ENCODE data around the gene TMEM213. TPM values are rescaled to one million over a fixed set of nuclear protein-coding genes. Genes with fewer than 3 reads are reported as not detected.

TMEM213 gene
- total RNA-seq, 1 experiment from 2014 or later = 0.11 TPM

DNA sequence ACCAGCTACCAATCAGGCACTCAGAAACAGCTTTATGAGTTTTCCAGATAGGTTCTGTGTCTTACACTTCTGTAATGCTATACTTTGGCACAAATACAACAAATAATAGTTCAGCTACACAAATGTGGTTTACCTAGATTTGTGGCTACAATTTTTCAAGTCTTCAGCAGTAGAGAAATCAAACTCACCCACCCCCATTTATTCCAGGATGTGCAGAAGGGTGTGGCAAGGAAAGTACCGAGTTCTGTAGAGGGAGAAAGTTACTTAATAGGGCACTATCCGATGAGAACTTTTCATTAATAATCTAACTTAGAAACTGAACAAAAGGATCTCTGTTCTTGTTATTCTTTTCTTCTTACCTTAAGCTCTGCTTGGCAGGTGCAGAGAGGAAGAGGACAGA lies 30.5 kb downstream of the TMEM213 start:
- H3K9me3 Mint-ChIP-seq = peaks cover 6% of the 10 kb centered on the region
- no peaks in the 10 kb centered on the region for H3K27me3 Mint-ChIP-seq (ENCODE audit: low read depth)
- ATAC-seq = no peak
- H3K36me3 Mint-ChIP-seq = 0 out of 2 replicates have a peak, but pooled peaks cover 2% of the 10 kb centered on the region
- H3K4me1 Mint-ChIP-seq = peaks cover 14% of the 10 kb centered on the region
- POLR2A ChIA-PET = no interaction called here
- no peak for DNase-seq (ENCODE audit: low spot score)
- CTCF ChIA-PET = no interaction called here
- H3K27ac Mint-ChIP-seq = no peak overlapping the region
- TF ChIP-seq ZNF138 (CRISPR knock-in tag; conservative IDR thresholded peaks at IDR 0.05) (no peak), ZBTB21 (CRISPR knock-in tag; IDR thresholded peaks at IDR 0.05; ENCODE audit: borderline replicate concordance) (no peak), IRF2 (CRISPR knock-in tag; IDR thresholded peaks at IDR 0.05; ENCODE audit: borderline replicate concordance, low read depth) (no peak), EMX1 (CRISPR knock-in tag; IDR thresholded peaks at IDR 0.05) (no peak), FOXP1 (CRISPR knock-in tag; IDR thresholded peaks at IDR 0.05; ENCODE audit: borderline replicate concordance) (no peak), GRHL2 (CRISPR knock-in tag; IDR thresholded peaks at IDR 0.05; ENCODE audit: insufficient replicate concordance, severe bottlenecking) (no peak), ZNF396 (CRISPR knock-in tag; IDR thresholded peaks at IDR 0.05; ENCODE audit: borderline replicate concordance) (no peak), NFYB (CRISPR knock-in tag; conservative IDR thresholded peaks at IDR 0.05; ENCODE audit: low read depth) (no peak), JAZF1 (CRISPR knock-in tag; IDR thresholded peaks at IDR 0.05) (no peak)
- TF ChIP-seq, protein P1, sequence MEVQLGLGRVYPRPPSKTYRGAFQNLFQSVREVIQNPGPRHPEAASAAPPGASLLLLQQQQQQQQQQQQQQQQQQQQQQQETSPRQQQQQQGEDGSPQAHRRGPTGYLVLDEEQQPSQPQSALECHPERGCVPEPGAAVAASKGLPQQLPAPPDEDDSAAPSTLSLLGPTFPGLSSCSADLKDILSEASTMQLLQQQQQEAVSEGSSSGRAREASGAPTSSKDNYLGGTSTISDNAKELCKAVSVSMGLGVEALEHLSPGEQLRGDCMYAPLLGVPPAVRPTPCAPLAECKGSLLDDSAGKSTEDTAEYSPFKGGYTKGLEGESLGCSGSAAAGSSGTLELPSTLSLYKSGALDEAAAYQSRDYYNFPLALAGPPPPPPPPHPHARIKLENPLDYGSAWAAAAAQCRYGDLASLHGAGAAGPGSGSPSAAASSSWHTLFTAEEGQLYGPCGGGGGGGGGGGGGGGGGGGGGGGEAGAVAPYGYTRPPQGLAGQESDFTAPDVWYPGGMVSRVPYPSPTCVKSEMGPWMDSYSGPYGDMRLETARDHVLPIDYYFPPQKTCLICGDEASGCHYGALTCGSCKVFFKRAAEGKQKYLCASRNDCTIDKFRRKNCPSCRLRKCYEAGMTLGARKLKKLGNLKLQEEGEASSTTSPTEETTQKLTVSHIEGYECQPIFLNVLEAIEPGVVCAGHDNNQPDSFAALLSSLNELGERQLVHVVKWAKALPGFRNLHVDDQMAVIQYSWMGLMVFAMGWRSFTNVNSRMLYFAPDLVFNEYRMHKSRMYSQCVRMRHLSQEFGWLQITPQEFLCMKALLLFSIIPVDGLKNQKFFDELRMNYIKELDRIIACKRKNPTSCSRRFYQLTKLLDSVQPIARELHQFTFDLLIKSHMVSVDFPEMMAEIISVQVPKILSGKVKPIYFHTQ (CRISPR knock-in tag; IDR thresholded peaks at IDR 0.05) = no peak
- TF ChIP-seq, protein P2, sequence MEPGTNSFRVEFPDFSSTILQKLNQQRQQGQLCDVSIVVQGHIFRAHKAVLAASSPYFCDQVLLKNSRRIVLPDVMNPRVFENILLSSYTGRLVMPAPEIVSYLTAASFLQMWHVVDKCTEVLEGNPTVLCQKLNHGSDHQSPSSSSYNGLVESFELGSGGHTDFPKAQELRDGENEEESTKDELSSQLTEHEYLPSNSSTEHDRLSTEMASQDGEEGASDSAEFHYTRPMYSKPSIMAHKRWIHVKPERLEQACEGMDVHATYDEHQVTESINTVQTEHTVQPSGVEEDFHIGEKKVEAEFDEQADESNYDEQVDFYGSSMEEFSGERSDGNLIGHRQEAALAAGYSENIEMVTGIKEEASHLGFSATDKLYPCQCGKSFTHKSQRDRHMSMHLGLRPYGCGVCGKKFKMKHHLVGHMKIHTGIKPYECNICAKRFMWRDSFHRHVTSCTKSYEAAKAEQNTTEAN (CRISPR knock-in tag; IDR thresholded peaks at IDR 0.05) = no peak
- H3K4me3 Mint-ChIP-seq = no peak overlapping the region

GRCh38 chr7:138829335-138829734 lies 31.5 kb downstream of the TMEM213 start:
- TF ChIP-seq CDX4 (CRISPR knock-in tag; IDR thresholded peaks at IDR 0.05; ENCODE audit: borderline replicate concordance) (no peak), TEAD1 (CRISPR knock-in tag; IDR thresholded peaks at IDR 0.05) (no peak), RELA (CRISPR knock-in tag; IDR thresholded peaks at IDR 0.05; ENCODE audit: borderline replicate concordance) (no peak), ETV6 (CRISPR knock-in tag; IDR thresholded peaks at IDR 0.05) (no peak), ZNF416 (CRISPR knock-in tag; IDR thresholded peaks at IDR 0.05) (no peak), ZBTB21 (CRISPR knock-in tag; IDR thresholded peaks at IDR 0.05; ENCODE audit: borderline replicate concordance) (no peak), SMAD3 (CRISPR knock-in tag; IDR thresholded peaks at IDR 0.05; ENCODE audit: borderline replicate concordance) (no peak)
- TF ChIP-seq, protein P1 (CRISPR knock-in tag; IDR thresholded peaks at IDR 0.05) = no peak
- TF ChIP-seq, protein P3, sequence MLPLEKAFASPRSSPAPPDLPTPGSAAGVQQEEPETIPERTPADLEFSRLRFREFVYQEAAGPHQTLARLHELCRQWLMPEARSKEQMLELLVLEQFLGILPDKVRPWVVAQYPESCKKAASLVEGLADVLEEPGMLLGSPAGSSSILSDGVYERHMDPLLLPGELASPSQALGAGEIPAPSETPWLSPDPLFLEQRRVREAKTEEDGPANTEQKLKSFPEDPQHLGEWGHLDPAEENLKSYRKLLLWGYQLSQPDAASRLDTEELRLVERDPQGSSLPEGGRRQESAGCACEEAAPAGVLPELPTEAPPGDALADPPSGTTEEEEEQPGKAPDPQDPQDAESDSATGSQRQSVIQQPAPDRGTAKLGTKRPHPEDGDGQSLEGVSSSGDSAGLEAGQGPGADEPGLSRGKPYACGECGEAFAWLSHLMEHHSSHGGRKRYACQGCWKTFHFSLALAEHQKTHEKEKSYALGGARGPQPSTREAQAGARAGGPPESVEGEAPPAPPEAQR (CRISPR knock-in tag; IDR thresholded peaks at IDR 0.05) = no peak
- H3K27ac Mint-ChIP-seq = no peak overlapping the region
- peaks cover 6% of the 10 kb centered on the region for H3K9me3 Mint-ChIP-seq
- DNase-seq (ENCODE audit: low spot score) = no peak
- no peak for ATAC-seq
- peaks cover 3% of the 10 kb centered on the region; the same call in 1 of the 2 replicates for H3K36me3 Mint-ChIP-seq
- ChIA-PET POLR2A (no interaction called here), CTCF (no interaction called here)
- H3K27me3 Mint-ChIP-seq (ENCODE audit: low read depth) = no peaks in the 10 kb centered on the region
- H3K4me3 Mint-ChIP-seq = no peak overlapping the region
- H3K4me1 Mint-ChIP-seq = peaks cover 14% of the 10 kb centered on the region

Measured in WTC11 (cell line).